A549 (cell line): ENCODE data around the gene CDK18. TPM values are rescaled to one million over a fixed set of nuclear protein-coding genes. Genes with fewer than 3 reads are reported as not detected.

Experiments used
- ATAC-seq, 2 experiments: fragments of 200-7000 bp in 1 of 2; fragments of >200 bp in 1 of 2; cut with Nextera tagmentation in 1 of 2; cut with Tn5 transposase in 1 of 2; 3 replicates each; pipeline versions ENCODE4 v1.8.0 to v1.9.1; 2018 to 2020; ENCODE audit warnings: mild to moderate bottlenecking in 1 of 2, moderate library complexity in 1 of 2
- CTCF ChIA-PET: fragments of 300-600 bp; sonication (Branson Sonifier 250); formaldehyde crosslinking; extraction: SDS; loops from one replicate; lab custom pipeline; 2021; ENCODE audit warnings: antibody characterized with exemption, inconsistent platforms; lab: Yijun Ruan, JAX
- POLR2A ChIA-PET: fragments of 350-600 bp; formaldehyde crosslinking; extraction: SDS; loops from one replicate; lab custom pipeline; 2021; ENCODE audit warnings: antibody characterized with exemption, inconsistent platforms; lab: Yijun Ruan, JAX
- DNase-seq, 2 experiments: peaks; one replicate each; pipeline versions ENCODE4 v3.0.0 to v3.0.0-alpha.2; 2011 to 2016; ENCODE audit warnings: low read depth in 1 of 2, low spot score in 1 of 2
- FAIRE-seq: peaks from 2 replicates; lab custom pipeline; 2011; peaks lifted over from hg19 to GRCh38; lab: Jason Lieb, UNC
- H3K27ac ChIP-seq, 2 experiments: fragments of >200 bp; sonication (Bioruptor Twin); formaldehyde crosslinking; 3 replicates each; pipeline ENCODE4 v1.5.1; 2016 to 2017
- H3K4me1 ChIP-seq: fragments of >200 bp; sonication (Bioruptor Twin); formaldehyde crosslinking; 3 replicates; pipeline ENCODE4 v1.6.1; 2016
- H3K4me2 ChIP-seq: fragments of >200 bp; sonication (Bioruptor Twin); formaldehyde crosslinking; 3 replicates; pipeline ENCODE4 v1.6.1; 2016
- H3K4me3 ChIP-seq: fragments of >200 bp; sonication (Bioruptor Twin); formaldehyde crosslinking; 3 replicates; pipeline ENCODE4 v1.5.1; 2016
- H3K9me3 ChIP-seq: fragments of >200 bp; sonication (Bioruptor Twin); formaldehyde crosslinking; 3 replicates; pipeline ENCODE4 v1.6.1; 2016
- EP300 ChIP-seq, 2 experiments: fragments of >200 bp; sonication (Bioruptor Twin); formaldehyde crosslinking; IDR thresholded peaks; 2 replicates in 1 of 2; 3 replicates in 1 of 2; pipeline ENCODE4 v1.6.1; 2016 to 2017
- ESRRA ChIP-seq: fragments of 150-350 bp; IDR thresholded peaks from 2 replicates; pipeline ENCODE4 v1.6.1; 2014; ENCODE audit warnings: mild to moderate bottlenecking, low read length, borderline replicate concordance
- FOSL2 ChIP-seq, 2 experiments: fragments of 450-650 bp in 1 of 2; fragments of >200 bp in 1 of 2; sonication (Bioruptor Twin) in 1 of 2; formaldehyde crosslinking; IDR thresholded peaks; 2 replicates each; pipeline versions ENCODE4 v1.5.0 to v1.6.1; 2016 to 2020; ENCODE audit warnings: mild to moderate bottlenecking in 1 of 2, moderate library complexity in 1 of 2
- FOXS1 ChIP-seq: fragments of 250-450 bp; sonication (Bioruptor Pico); IDR thresholded peaks from 2 replicates; pipeline ENCODE4 v1.5.0; 2020; ENCODE audit warnings: mild to moderate bottlenecking, moderate library complexity
- GATA3 ChIP-seq: IDR thresholded peaks from 2 replicates; pipeline ENCODE4 v1.6.1; 2012; ENCODE audit warnings: borderline replicate concordance
- HOXA7 ChIP-seq: fragments of 250-450 bp; sonication (Bioruptor Pico); IDR thresholded peaks from 2 replicates; pipeline ENCODE4 v1.5.0; 2020; ENCODE audit warnings: mild to moderate bottlenecking, moderate library complexity
- HOXB13 ChIP-seq: fragments of 250-450 bp; sonication (Bioruptor Pico); IDR thresholded peaks from 2 replicates; pipeline ENCODE4 v1.5.0; 2020; ENCODE audit warnings: low read depth, mild to moderate bottlenecking, moderate library complexity
- JUN ChIP-seq, 2 experiments: fragments of >200 bp; sonication (Bioruptor Twin); formaldehyde crosslinking; IDR thresholded peaks; 2 replicates in 1 of 2; 3 replicates in 1 of 2; pipeline ENCODE4 v1.6.1; 2016 to 2017
- JUNB ChIP-seq: fragments of >200 bp; sonication (Bioruptor Twin); formaldehyde crosslinking; IDR thresholded peaks from 2 replicates; pipeline ENCODE4 v1.6.1; 2016
- KDM1A ChIP-seq: fragments of 200-600 bp; sonication (generic); IDR thresholded peaks from 2 replicates; pipeline ENCODE4 v1.6.1; 2016; ENCODE audit warnings: low read depth, mild to moderate bottlenecking
- MYC ChIP-seq: IDR thresholded peaks from 2 replicates; pipeline ENCODE4 v1.6.1; 2012; ENCODE audit warnings: mild to moderate bottlenecking, inconsistent platforms, low read length, improper control_type of control experiment, borderline replicate concordance
- PHF8 ChIP-seq: fragments of 200-600 bp; sonication (generic); IDR thresholded peaks from 2 replicates; pipeline ENCODE4 v1.6.1; 2016; ENCODE audit warnings: low read depth, mild to moderate bottlenecking, antibody characterized with exemption, moderate library complexity, borderline replicate concordance
- RAD21 ChIP-seq, 2 experiments: fragments of >200 bp in 1 of 2; sonication (Bioruptor Twin) in 1 of 2; formaldehyde crosslinking in 1 of 2; IDR thresholded peaks in 1 of 2; conservative IDR thresholded peaks in 1 of 2; 2 replicates in 1 of 2; 3 replicates in 1 of 2; pipeline ENCODE4 v1.6.1; 2012 to 2018; ENCODE audit warnings: inconsistent platforms in 1 of 2
- RFX5 ChIP-seq: fragments of 450-650 bp; IDR thresholded peaks from 2 replicates; pipeline ENCODE4 v1.7.1; 2014; ENCODE audit warnings: antibody characterized with exemption, mild to moderate bottlenecking, moderate library complexity
- RNF2 ChIP-seq: fragments of 200-600 bp; sonication (generic); IDR thresholded peaks from 2 replicates; pipeline ENCODE4 v1.6.1; 2016; ENCODE audit warnings: low read depth, mild to moderate bottlenecking, antibody characterized with exemption, moderate library complexity, borderline replicate concordance
- SREBF2 ChIP-seq: fragments of 450-650 bp; IDR thresholded peaks from 2 replicates; pipeline ENCODE4 v1.6.1; 2014; ENCODE audit warnings: mild to moderate bottlenecking, moderate library complexity
- TP53 ChIP-seq: fragments of 250-450 bp; sonication (Bioruptor Pico); IDR thresholded peaks from 2 replicates; pipeline ENCODE4 v1.5.0; 2021; ENCODE audit warnings: mild to moderate bottlenecking, moderate library complexity
- ZC3H11A ChIP-seq: fragments of 450-650 bp; IDR thresholded peaks from 2 replicates; pipeline ENCODE4 v1.6.1; 2014; ENCODE audit warnings: antibody characterized with exemption, mild to moderate bottlenecking
- WGBS: methylation state at CpG from one replicate; pipeline ENCODE4 v1.1.6; 2017; ENCODE audit errors: missing lambda C conversion rate; 5-methylcytosine and 5-hydroxymethylcytosine counted together
- polyA plus RNA-seq, 4 experiments: library from polyadenylated mRNA; depleted of rRNA in 3 of 4; stranded (reverse); fragments of >200 nt; fragmentation: RNase III in 1 of 4; extraction: RNeasy Plus Mini Kit Qiagen cat#74134 plus additional on column Dnase treatment in 1 of 4; gene quantifications; 2 replicates in 3 of 4; 3 replicates in 1 of 4; pipeline ENCODE4 v1.2.3, GENCODE V29; 2011 to 2017
- TF ChIP-seq, protein P1 (sequence below): fragments of 250-450 bp; sonication (Bioruptor Pico); IDR thresholded peaks from 2 replicates; pipeline ENCODE4 v1.5.0; 2020; ENCODE audit warnings: low read depth, mild to moderate bottlenecking, moderate library complexity
- TF ChIP-seq, protein P2 (sequence below): IDR thresholded peaks from 2 replicates; pipeline ENCODE4 v1.6.1; 2012
- TF ChIP-seq, protein P3 (sequence below): fragments of 250-450 bp; sonication (Bioruptor Pico); IDR thresholded peaks from 2 replicates; pipeline ENCODE4 v1.5.0; 2021; ENCODE audit warnings: mild to moderate bottlenecking, moderate library complexity, borderline replicate concordance

Gene CDK18
- polyA plus RNA-seq, 2 of the 4 experiments (the other 2 are of a cell fraction), result 0.75 to 2.0 TPM

DNA sequence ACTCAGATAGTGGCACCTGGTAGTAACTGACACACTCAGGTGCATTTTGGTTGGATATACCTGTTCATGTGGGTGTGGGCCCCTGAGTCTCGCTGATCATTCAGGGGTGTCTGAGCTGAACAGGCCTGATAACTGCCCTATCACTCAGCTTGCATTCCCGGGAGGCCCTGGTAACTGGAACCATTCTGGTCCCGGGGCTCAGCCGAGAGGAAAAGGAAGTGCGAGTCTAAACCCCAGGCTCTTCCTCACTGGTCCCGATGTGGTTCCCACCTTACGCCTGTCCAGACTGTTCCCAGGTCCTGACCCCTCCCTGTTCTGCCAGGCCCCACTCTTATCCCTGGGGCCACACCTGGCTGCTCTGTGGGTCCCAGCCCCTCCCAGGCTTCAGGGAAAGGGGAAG is 11.7 kb upstream of the CDK18 start:
- Histone ChIP-seq H3K27ac (peak overlapping the region; percentile 19 to 53; a peak in 4 of 6 replicates), H3K9me3 (no peaks in the 10 kb centered on the region), H3K4me1 (peaks cover 9% of the 10 kb centered on the region), H3K4me3 (no peak overlapping the region), H3K4me2 (0 out of 3 replicates have a peak overlapping the region, but pooled peaks have one; percentile 21)
- DNase-seq (no peak), ATAC-seq (no peak), FAIRE-seq (no peak)
- WGBS, result 86% methylated on average over 4 of the region's 7 CpGs
- ChIA-PET POLR2A (interaction anchor here (1.2 to 1.6 kb wide), 2 partner anchors 31 to 54 kb away, joined by 3 read pairs; no protein-coding TSS in a partner anchor), CTCF (interaction anchor here (0.6 to 26.5 kb wide), 13 partner anchors 7 to 219 kb away, joined by 3 to 560 read pairs (median 3); no protein-coding TSS in a partner anchor)
- no peak for TF ChIP-seq JUN (IDR thresholded peaks at IDR 0.05)
- TF ChIP-seq HOXB13 (CRISPR knock-in tag), result no peak
- TF ChIP-seq PHF8, result no peak
- no peak for TF ChIP-seq MYC

DNA sequence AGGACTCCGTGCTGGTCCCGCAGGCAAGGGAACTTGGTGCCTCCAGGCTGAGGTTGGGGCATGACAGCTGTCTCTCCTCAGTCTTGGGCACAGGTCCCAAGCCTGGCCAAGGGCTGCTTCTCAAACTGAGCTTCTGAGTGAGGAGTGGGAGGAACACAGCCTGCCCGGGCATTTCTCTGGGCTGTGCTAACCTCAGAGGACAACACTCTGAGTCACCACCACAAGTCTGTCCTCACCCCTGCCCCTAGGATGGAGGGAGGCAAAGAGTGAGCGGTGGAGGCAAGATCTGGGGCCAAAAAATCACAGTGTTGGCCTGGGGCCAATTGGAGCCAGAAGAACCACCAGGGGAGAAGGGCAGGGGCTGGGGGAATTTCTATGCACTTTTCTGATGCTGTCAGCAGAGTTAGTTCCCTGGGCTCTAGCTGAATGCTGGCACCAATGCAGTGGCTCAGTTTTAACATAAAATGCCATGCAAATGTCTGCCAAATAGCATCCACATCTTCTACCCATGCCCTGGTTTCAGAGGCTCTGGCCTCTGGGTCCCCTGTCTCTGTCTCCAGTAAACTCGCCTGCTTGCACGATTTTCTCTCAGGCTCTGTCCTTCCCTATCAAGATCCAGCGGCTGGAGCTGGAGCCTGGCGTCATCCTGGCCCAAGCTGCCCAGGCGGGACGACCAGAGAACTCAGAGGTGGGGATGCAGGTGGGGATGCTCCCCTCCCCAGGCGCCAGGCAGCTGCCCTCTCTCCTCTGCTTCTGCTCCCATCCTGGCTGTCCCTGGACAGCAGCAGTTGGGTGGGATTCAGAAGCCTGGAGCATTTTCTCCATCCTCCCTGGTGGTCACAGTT is 11.0 kb upstream of the CDK18 start:
- no peak for DNase-seq
- POLR2A ChIA-PET, result interaction anchor here (1.2 to 1.6 kb wide), 2 partner anchors 31 to 55 kb away, joined by 3 read pairs; no protein-coding TSS in a partner anchor
- FAIRE-seq, result no peak
- 42% methylated on average over 11 of the region's 11 CpGs for WGBS
- H3K27ac ChIP-seq, result peak overlapping the region; percentile 19 to 53; a peak in 4 of 6 replicates
- H3K4me2 ChIP-seq, result 0 out of 3 replicates have a peak overlapping the region, but pooled peaks have one; percentile 21
- H3K4me1 ChIP-seq, result peaks cover 9% of the 10 kb centered on the region
- peak; percentile 48 to 69; a peak in 3 of 6 replicates for ATAC-seq
- no peak overlapping the region for H3K4me3 ChIP-seq
- CTCF ChIA-PET, result interaction anchor here (0.7 to 26.5 kb wide), 12 partner anchors 8 to 264 kb away, joined by 3 to 560 read pairs (median 4); no protein-coding TSS in a partner anchor
- TF ChIP-seq, protein P1, sequence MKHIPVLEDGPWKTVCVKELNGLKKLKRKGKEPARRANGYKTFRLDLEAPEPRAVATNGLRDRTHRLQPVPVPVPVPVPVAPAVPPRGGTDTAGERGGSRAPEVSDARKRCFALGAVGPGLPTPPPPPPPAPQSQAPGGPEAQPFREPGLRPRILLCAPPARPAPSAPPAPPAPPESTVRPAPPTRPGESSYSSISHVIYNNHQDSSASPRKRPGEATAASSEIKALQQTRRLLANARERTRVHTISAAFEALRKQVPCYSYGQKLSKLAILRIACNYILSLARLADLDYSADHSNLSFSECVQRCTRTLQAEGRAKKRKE (CRISPR knock-in tag), result no peak
- TF ChIP-seq ESRRA (no peak), FOSL2 (IDR thresholded peaks at IDR 0.05) (no peak), FOSL2 (CRISPR knock-in tag; IDR thresholded peaks at IDR 0.05) (peak; percentile 11; the same call in 1 of the 2 replicates)
- H3K9me3 ChIP-seq, result no peaks in the 10 kb centered on the region

DNA sequence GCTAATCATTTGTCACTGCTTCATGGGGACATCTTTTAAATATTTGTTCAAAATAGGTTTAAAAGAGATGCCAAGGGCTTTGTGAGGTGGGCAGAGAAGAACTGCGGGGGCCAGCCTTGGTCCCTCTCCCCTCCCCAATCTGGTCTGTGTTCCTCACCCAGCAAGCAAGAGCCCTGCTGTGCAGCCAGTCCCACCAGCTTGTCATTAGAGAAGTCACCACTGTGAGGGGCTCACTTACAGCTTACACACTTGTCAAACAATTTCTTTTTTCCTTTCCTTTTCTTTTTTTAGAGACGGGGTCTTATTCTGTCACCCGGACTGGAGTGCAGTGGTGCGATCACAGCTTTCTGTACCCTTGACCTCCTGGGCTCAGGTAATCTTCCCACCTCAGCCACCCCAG is 10.4 kb upstream of the CDK18 start:
- H3K9me3 ChIP-seq, result no peaks in the 10 kb centered on the region
- DNase-seq (no peak), ATAC-seq (no peak), FAIRE-seq (no peak)
- no peak overlapping the region for H3K4me3 ChIP-seq
- CTCF ChIA-PET, result interaction anchor here (0.7 to 26.5 kb wide), 7 partner anchors 8 to 264 kb away, joined by 3 to 560 read pairs (median 4); no protein-coding TSS in a partner anchor
- no peak overlapping the region for H3K27ac ChIP-seq
- 74% methylated on average over 4 of the region's 4 CpGs for WGBS
- H3K4me2 ChIP-seq, result no peak overlapping the region
- TF ChIP-seq ZC3H11A (no peak), RFX5 (no peak)
- TF ChIP-seq, protein P2, sequence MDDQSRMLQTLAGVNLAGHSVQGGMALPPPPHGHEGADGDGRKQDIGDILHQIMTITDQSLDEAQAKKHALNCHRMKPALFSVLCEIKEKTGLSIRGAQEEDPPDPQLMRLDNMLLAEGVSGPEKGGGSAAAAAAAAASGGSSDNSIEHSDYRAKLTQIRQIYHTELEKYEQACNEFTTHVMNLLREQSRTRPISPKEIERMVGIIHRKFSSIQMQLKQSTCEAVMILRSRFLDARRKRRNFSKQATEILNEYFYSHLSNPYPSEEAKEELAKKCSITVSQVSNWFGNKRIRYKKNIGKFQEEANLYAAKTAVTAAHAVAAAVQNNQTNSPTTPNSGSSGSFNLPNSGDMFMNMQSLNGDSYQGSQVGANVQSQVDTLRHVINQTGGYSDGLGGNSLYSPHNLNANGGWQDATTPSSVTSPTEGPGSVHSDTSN, result no peak
- POLR2A ChIA-PET, result interaction anchor here (1.2 to 1.6 kb wide), 2 partner anchors 30 to 55 kb away, joined by 3 read pairs; no protein-coding TSS in a partner anchor
- H3K4me1 ChIP-seq, result peaks cover 9% of the 10 kb centered on the region

DNA sequence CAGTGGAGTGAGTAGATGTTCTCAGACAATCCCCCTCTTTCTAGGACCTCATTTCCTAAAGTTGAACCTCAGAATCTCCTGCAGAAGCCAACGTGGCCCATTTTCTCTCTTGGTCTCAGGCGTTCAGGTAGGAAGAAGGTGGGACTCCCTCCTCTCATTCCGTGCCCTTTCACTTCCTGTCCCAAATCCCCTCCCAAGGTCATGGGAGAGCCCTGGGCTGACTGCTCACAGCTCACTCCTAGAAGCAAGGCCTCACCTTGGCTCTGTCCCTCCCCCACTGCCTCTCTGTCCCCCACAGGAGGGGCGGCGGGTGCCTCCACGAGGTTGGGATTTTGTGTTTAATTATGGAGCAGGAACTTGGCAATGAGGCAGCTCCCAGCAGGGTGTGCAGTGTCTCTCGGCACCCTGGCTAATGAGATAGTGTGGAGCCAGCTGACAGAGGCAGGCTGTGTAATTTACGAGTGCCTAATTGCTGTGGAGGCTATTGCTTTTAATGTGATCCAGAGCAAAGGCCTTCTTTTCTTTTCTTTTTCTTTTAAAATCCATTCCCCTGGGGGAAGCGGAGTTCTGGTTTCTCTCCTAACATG is 9.1 kb upstream of the CDK18 start:
- ChIA-PET POLR2A (no interaction called here), CTCF (interaction anchor here (0.9 to 26.5 kb wide), 5 partner anchors 8 to 170 kb away, joined by 3 to 560 read pairs (median 8); no protein-coding TSS in a partner anchor)
- 62% methylated on average over 9 of the region's 9 CpGs for WGBS
- Histone ChIP-seq H3K4me1 (peaks cover 9% of the 10 kb centered on the region), H3K4me3 (no peak overlapping the region), H3K27ac (no peak overlapping the region), H3K4me2 (no peak overlapping the region), H3K9me3 (no peaks in the 10 kb centered on the region)
- no peak for DNase-seq
- no peak for FAIRE-seq
- no peak for ATAC-seq
- TF ChIP-seq GATA3 (no peak), RNF2 (no peak), RAD21 (conservative IDR thresholded peaks at IDR 0.05 in 1 of 2, IDR thresholded peaks at IDR 0.05 in 1 of 2) (no peak), SREBF2 (no peak), KDM1A (no peak), FOXS1 (no peak), TP53 (no peak), EP300 (IDR thresholded peaks at IDR 0.05) (no peak), JUNB (no peak), HOXA7 (no peak), HOXB13 (CRISPR knock-in tag) (no peak)
- TF ChIP-seq, protein P3, sequence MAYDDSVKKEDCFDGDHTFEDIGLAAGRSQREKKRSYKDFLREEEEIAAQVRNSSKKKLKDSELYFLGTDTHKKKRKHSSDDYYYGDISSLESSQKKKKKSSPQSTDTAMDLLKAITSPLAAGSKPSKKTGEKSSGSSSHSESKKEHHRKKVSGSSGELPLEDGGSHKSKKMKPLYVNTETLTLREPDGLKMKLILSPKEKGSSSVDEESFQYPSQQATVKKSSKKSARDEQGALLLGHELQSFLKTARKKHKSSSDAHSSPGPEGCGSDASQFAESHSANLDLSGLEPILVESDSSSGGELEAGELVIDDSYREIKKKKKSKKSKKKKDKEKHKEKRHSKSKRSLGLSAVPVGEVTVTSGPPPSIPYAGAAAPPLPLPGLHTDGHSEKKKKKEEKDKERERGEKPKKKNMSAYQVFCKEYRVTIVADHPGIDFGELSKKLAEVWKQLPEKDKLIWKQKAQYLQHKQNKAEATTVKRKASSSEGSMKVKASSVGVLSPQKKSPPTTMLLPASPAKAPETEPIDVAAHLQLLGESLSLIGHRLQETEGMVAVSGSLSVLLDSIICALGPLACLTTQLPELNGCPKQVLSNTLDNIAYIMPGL (CRISPR knock-in tag), result no peak
- TF ChIP-seq, all 56 proteins: peak for 0
